PC-3 (cell line): ENCODE data around the gene ZNF438. TPM values are rescaled to one million over a fixed set of nuclear protein-coding genes. Genes with fewer than 3 reads are reported as not detected.

Experiments
- ATAC-seq: fragments of 200-7000 bp; cut with Tn5 transposase; 2 replicates; pipeline ENCODE4 v1.9.1; 2020; ENCODE audit warnings: mild to moderate bottlenecking, moderate library complexity
- BruUV-seq: library from RNA; stranded (reverse); fragments of 400-500 nt; replicated peaks from 2 replicates; lab custom pipeline; 2021; lab: Mats Ljungman, UMichigan
- CTCF ChIA-PET: fragments of 300-600 bp; sonication (Branson Sonifier 250); formaldehyde crosslinking; loops from one replicate; lab custom pipeline; 2022; ENCODE audit warnings: antibody characterized with exemption; lab: Charles Lee
- POLR2A ChIA-PET: fragments of 300-600 bp; sonication (Branson Sonifier 250); formaldehyde crosslinking; loops from one replicate; lab custom pipeline; 2022; ENCODE audit warnings: antibody characterized with exemption; ENCODE audit not compliant: unreplicated experiment; lab: Charles Lee
- DNase-seq: peaks from one replicate; pipeline ENCODE4 v3.0.0-alpha.2; 2015
- H2AFZ ChIP-seq: fragments of 300-600 bp; sonication (generic); 2 replicates; pipeline ENCODE4 v1.6.0; 2016; ENCODE audit warnings: antibody characterized with exemption, low read length
- H3F3A ChIP-seq: fragments of 300-600 bp; sonication (generic); one replicate; pipeline ENCODE4 v1.6.0; 2017; ENCODE audit warnings: antibody characterized with exemption, low read length, control low read depth, mild to moderate bottlenecking; ENCODE audit not compliant: unreplicated experiment
- H3K27ac ChIP-seq: fragments of 300-600 bp; sonication (generic); 2 replicates; pipeline ENCODE4 v1.5.1; 2016; ENCODE audit warnings: mild to moderate bottlenecking, low read length
- H3K27me3 ChIP-seq: fragments of 300-600 bp; sonication (generic); 2 replicates; pipeline ENCODE4 v1.6.1; 2016; ENCODE audit warnings: low read length, mixed read lengths
- H3K36me3 ChIP-seq: fragments of 300-600 bp; sonication (generic); 2 replicates; pipeline ENCODE4 v1.6.1; 2016; ENCODE audit warnings: low read depth, mixed run types, low read length, mixed read lengths
- H3K4me1 ChIP-seq: fragments of 300-600 bp; sonication (generic); 2 replicates; pipeline ENCODE4 v1.5.1; 2016; ENCODE audit warnings: low read length; ENCODE audit not compliant: insufficient read depth
- H3K4me2 ChIP-seq: fragments of 300-600 bp; sonication (generic); 2 replicates; pipeline ENCODE4 v1.6.0; 2016; ENCODE audit warnings: low read length
- H3K4me3 ChIP-seq: fragments of 300-600 bp; sonication (generic); 2 replicates; pipeline ENCODE4 v1.5.1; 2016; ENCODE audit warnings: mild to moderate bottlenecking, low read length, mixed read lengths
- H3K79me2 ChIP-seq: fragments of 300-600 bp; sonication (generic); 2 replicates; pipeline ENCODE4 v1.6.1; 2017; ENCODE audit warnings: low read length, mixed read lengths
- H3K9ac ChIP-seq: fragments of 300-600 bp; sonication (generic); 2 replicates; pipeline ENCODE4 v1.6.0; 2016; ENCODE audit warnings: mild to moderate bottlenecking, low read length
- H3K9me2 ChIP-seq: fragments of 300-600 bp; sonication (generic); replicated peaks from 2 replicates; pipeline ENCODE4 v1.6.1; 2016; ENCODE audit warnings: mixed run types, low read length, mixed read lengths
- H3K9me3 ChIP-seq: fragments of 300-600 bp; sonication (generic); 2 replicates; pipeline ENCODE4 v1.6.1; 2016; ENCODE audit warnings: low read length, mixed read lengths
- H4K20me1 ChIP-seq: fragments of 300-600 bp; sonication (generic); 2 replicates; pipeline ENCODE4 v1.6.1; 2016; ENCODE audit warnings: low read length, mixed read lengths
- EZH2 ChIP-seq: fragments of 300-600 bp; sonication (generic); IDR thresholded peaks from one replicate; pipeline ENCODE4 v1.6.1; 2017; ENCODE audit warnings: antibody characterized with exemption, mild to moderate bottlenecking, low read length; ENCODE audit not compliant: unreplicated experiment
- EZH2phosphoT487 ChIP-seq: fragments of 300-600 bp; sonication (generic); IDR thresholded peaks from 2 replicates; pipeline ENCODE4 v1.6.1; 2018; ENCODE audit warnings: mild to moderate bottlenecking, antibody characterized with exemption, low read length, borderline replicate concordance
- intact Hi-C: fragments of 100-400 bp; cut with micrococcal nuclease; formaldehyde crosslinking; loops from 2 replicates; pipeline ENCODE4 v1.9.0; 2023
- total RNA-seq: library from RNA; depleted of rRNA; stranded (reverse); fragments of >200 nt; gene quantifications from 2 replicates; pipeline ENCODE4 v1.2.3, GENCODE V29; 2014
- TF ChIP-seq, protein P1 (sequence below): fragments of 300-600 bp; sonication (generic); conservative IDR thresholded peaks from 2 replicates; pipeline ENCODE4 v1.5.1; 2017; ENCODE audit warnings: antibody characterized with exemption, low read depth, mild to moderate bottlenecking, low read length

Gene ZNF438
- total RNA-seq, 1 experiment from 2014 or later = 0.98 TPM

- BruUV-seq = no TSS peak
- no peaks in the 10 kb centered on the region for H3K9me3 ChIP-seq
- ATAC-seq = no peak
Measured at GRCh38 chr10:31055573-31056251, 24.0 kb upstream of the ZNF438 start.

DNA sequence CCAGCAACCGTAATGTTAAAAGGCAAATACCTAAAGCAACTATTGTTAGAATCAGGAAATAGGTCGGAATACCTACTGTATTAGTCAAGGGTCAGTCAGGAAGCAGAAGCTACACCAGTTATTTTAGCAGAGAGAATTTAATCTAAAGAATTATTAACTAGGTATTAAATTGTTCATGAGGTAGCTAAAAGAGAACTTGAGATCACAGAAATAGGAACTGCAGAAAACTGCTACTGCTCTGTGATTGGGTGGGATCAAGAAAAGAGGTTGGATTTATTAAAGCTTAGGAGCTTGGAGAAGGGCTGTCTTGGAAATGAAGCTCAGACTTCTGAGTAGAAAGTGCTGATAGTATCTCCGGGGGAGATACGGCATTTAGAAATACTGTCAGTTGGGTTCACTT lies 20.0 kb upstream of the ZNF438 start:
- intact Hi-C loops = no loop called here
- H3K4me1 ChIP-seq = peaks cover 7% of the 10 kb centered on the region
- no TSS peak for BruUV-seq
- no peaks in the 10 kb centered on the region for H3K9me2 ChIP-seq
- no peaks in the 10 kb centered on the region for H3K79me2 ChIP-seq
- DNase-seq (peak; percentile 55), ATAC-seq (peak; percentile 54)
- no peak overlapping the region for H3K9ac ChIP-seq
- ChIA-PET CTCF (no interaction called here), POLR2A (interaction anchor here (0.5 kb wide), 1 partner anchor 19 kb away, joined by 21 read pairs; no protein-coding TSS in a partner anchor)
- no peak overlapping the region for H3K27ac ChIP-seq
- no peaks in the 10 kb centered on the region for H4K20me1 ChIP-seq
- no peaks in the 10 kb centered on the region for H3F3A ChIP-seq
- H3K4me3 ChIP-seq = no peak overlapping the region
- H3K4me2 ChIP-seq = peak overlapping the region; percentile 51
- H3K27me3 ChIP-seq = no peaks in the 10 kb centered on the region
- TF ChIP-seq EZH2 = no peak
- TF ChIP-seq EZH2phosphoT487 = no peak
- TF ChIP-seq, protein P1, sequence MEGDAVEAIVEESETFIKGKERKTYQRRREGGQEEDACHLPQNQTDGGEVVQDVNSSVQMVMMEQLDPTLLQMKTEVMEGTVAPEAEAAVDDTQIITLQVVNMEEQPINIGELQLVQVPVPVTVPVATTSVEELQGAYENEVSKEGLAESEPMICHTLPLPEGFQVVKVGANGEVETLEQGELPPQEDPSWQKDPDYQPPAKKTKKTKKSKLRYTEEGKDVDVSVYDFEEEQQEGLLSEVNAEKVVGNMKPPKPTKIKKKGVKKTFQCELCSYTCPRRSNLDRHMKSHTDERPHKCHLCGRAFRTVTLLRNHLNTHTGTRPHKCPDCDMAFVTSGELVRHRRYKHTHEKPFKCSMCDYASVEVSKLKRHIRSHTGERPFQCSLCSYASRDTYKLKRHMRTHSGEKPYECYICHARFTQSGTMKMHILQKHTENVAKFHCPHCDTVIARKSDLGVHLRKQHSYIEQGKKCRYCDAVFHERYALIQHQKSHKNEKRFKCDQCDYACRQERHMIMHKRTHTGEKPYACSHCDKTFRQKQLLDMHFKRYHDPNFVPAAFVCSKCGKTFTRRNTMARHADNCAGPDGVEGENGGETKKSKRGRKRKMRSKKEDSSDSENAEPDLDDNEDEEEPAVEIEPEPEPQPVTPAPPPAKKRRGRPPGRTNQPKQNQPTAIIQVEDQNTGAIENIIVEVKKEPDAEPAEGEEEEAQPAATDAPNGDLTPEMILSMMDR = no peak
- no peak overlapping the region for H2AFZ ChIP-seq
- H3K36me3 ChIP-seq = no peaks in the 10 kb centered on the region
- no peaks in the 10 kb centered on the region for H3K9me3 ChIP-seq

More at GRCh38 chr10:31055573-31056251, 24.0 kb upstream of the ZNF438 start:
- POLR2A ChIA-PET = no interaction called here
- Histone ChIP-seq H3F3A (no peaks in the 10 kb centered on the region), H3K4me2 (no peak overlapping the region), H3K4me1 (peaks cover 13% of the 10 kb centered on the region), H3K4me3 (no peak overlapping the region), H3K36me3 (no peaks in the 10 kb centered on the region), H2AFZ (no peak overlapping the region), H3K9ac (no peak overlapping the region), H3K27ac (no peak overlapping the region), H4K20me1 (no peaks in the 10 kb centered on the region), H3K27me3 (no peaks in the 10 kb centered on the region), H3K79me2 (no peaks in the 10 kb centered on the region), H3K9me2 (no peaks in the 10 kb centered on the region)
- TF ChIP-seq EZH2phosphoT487 = no peak
- TF ChIP-seq, protein P1 = no peak
- TF ChIP-seq EZH2 = no peak
- DNase-seq = no peak
- intact Hi-C loops = no loop called here
- CTCF ChIA-PET = no interaction called here

DNA sequence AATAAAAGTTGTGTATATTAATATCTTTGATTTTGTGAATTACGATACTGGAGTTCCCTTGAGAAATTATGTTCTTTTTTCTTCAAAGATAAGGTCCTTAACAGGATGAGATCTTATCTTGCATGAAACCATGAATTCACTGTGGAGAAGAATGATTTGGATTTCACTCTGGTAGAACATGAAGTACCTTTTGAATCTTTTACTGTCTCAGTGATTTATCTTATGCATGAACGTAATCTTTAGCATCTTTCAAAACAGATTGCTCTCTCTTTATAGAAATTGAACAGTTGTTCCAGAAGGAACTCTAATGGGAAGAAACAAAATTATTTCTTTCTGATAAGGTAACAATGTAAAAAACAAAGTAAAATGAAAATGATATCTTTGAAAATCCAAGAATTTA lies 11.0 kb upstream of the ZNF438 start:
- H3K36me3 ChIP-seq = no peaks in the 10 kb centered on the region
- no peak overlapping the region for H2AFZ ChIP-seq
- H3K4me2 ChIP-seq = no peak overlapping the region
- intact Hi-C loops = no loop called here
- no peak for DNase-seq
- H3K4me3 ChIP-seq = no peak overlapping the region
- TF ChIP-seq, protein P1 = no peak
- TF ChIP-seq EZH2phosphoT487 (no peak), EZH2 (no peak)
- ATAC-seq = no peak
- H3K9me2 ChIP-seq = no peaks in the 10 kb centered on the region
- no TSS peak for BruUV-seq
- H3K9ac ChIP-seq = no peak overlapping the region
- ChIA-PET POLR2A (no interaction called here), CTCF (no interaction called here)
- no peaks in the 10 kb centered on the region for H3F3A ChIP-seq
- H3K4me1 ChIP-seq = no peaks in the 10 kb centered on the region
- no peaks in the 10 kb centered on the region for H3K27me3 ChIP-seq
- H4K20me1 ChIP-seq = no peaks in the 10 kb centered on the region
- no peak overlapping the region for H3K27ac ChIP-seq
- H3K79me2 ChIP-seq = no peaks in the 10 kb centered on the region
- H3K9me3 ChIP-seq = no peaks in the 10 kb centered on the region
